SK-N-SH treated with all-trans-retinoic acid at 6 μM for 48 hours (cell line): Measurements from ENCODE around the gene METTL3.
A peak's percentile ranks its signal among the peaks of the same experiment; 100 is the strongest.

ENCODE experiments used
- ARNTL ChIP-seq: fragments of 450-650 bp; formaldehyde crosslinking; IDR thresholded peaks from 2 replicates; pipeline ENCODE4 v1.5.0; 2020; ENCODE audit warnings: low read depth, mild to moderate bottlenecking, moderate library complexity, borderline replicate concordance
- BACH2 ChIP-seq: fragments of 250-450 bp; sonication (Bioruptor Pico); IDR thresholded peaks from 2 replicates; pipeline ENCODE4 v1.9.0; 2021; ENCODE audit warnings: mild to moderate bottlenecking, borderline replicate concordance
- PPARA ChIP-seq: fragments of 250-450 bp; sonication (Bioruptor Pico); IDR thresholded peaks from 2 replicates; pipeline ENCODE4 v1.5.0; 2020; ENCODE audit warnings: mild to moderate bottlenecking, borderline replicate concordance
- ZFP3 ChIP-seq: fragments of 250-450 bp; sonication (Bioruptor Pico); IDR thresholded peaks from 2 replicates; pipeline ENCODE4 v1.5.0; 2020; ENCODE audit warnings: mild to moderate bottlenecking, moderate library complexity
- ZFP30 ChIP-seq: fragments of 450-650 bp; formaldehyde crosslinking; IDR thresholded peaks from 2 replicates; pipeline ENCODE4 v1.5.0; 2022; ENCODE audit warnings: mild to moderate bottlenecking, moderate library complexity
- ZNF70 ChIP-seq: fragments of 450-650 bp; formaldehyde crosslinking; IDR thresholded peaks from 2 replicates; pipeline ENCODE4 v1.5.0; 2020; ENCODE audit warnings: mild to moderate bottlenecking, moderate library complexity
- ZNF8 ChIP-seq: fragments of 450-650 bp; formaldehyde crosslinking; IDR thresholded peaks from 2 replicates; pipeline ENCODE4 v1.5.0; 2020; ENCODE audit warnings: mild to moderate bottlenecking, moderate library complexity
- TF ChIP-seq, protein P1 (sequence below): fragments of 250-450 bp; sonication (Bioruptor Pico); IDR thresholded peaks from 2 replicates; pipeline ENCODE4 v1.8.0; 2020; ENCODE audit warnings: mild to moderate bottlenecking, moderate library complexity, borderline replicate concordance
- TF ChIP-seq, protein P2 (sequence below): fragments of 250-450 bp; sonication (Bioruptor Pico); IDR thresholded peaks from 2 replicates; pipeline ENCODE4 v1.5.0; 2020; ENCODE audit warnings: mild to moderate bottlenecking, moderate library complexity

DNA sequence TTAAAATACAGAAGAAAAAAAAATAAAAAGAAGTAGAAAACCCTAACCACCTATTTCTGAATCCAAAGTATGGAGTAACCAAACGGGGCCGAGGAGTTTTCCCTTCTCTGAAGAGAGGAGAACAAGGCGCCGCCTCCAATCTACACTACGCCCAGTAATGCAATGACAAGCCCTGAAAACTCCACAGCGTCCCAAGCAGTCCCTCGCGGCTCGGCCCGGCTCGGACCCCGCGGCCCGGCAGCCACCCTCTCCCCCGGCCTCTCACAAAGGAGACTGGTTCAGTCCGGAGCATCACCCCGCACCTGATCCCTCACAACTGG lies 55.6 kb downstream of the METTL3 start:
- TF ChIP-seq BACH2 = no peak
- TF ChIP-seq ZNF8 (CRISPR knock-in tag) = no peak
- TF ChIP-seq, protein P1, sequence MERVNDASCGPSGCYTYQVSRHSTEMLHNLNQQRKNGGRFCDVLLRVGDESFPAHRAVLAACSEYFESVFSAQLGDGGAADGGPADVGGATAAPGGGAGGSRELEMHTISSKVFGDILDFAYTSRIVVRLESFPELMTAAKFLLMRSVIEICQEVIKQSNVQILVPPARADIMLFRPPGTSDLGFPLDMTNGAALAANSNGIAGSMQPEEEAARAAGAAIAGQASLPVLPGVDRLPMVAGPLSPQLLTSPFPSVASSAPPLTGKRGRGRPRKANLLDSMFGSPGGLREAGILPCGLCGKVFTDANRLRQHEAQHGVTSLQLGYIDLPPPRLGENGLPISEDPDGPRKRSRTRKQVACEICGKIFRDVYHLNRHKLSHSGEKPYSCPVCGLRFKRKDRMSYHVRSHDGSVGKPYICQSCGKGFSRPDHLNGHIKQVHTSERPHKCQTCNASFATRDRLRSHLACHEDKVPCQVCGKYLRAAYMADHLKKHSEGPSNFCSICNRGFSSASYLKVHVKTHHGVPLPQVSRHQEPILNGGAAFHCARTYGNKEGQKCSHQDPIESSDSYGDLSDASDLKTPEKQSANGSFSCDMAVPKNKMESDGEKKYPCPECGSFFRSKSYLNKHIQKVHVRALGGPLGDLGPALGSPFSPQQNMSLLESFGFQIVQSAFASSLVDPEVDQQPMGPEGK (CRISPR knock-in tag) = no peak
- no peak for TF ChIP-seq ZFP30 (CRISPR knock-in tag)
- TF ChIP-seq, protein P2, sequence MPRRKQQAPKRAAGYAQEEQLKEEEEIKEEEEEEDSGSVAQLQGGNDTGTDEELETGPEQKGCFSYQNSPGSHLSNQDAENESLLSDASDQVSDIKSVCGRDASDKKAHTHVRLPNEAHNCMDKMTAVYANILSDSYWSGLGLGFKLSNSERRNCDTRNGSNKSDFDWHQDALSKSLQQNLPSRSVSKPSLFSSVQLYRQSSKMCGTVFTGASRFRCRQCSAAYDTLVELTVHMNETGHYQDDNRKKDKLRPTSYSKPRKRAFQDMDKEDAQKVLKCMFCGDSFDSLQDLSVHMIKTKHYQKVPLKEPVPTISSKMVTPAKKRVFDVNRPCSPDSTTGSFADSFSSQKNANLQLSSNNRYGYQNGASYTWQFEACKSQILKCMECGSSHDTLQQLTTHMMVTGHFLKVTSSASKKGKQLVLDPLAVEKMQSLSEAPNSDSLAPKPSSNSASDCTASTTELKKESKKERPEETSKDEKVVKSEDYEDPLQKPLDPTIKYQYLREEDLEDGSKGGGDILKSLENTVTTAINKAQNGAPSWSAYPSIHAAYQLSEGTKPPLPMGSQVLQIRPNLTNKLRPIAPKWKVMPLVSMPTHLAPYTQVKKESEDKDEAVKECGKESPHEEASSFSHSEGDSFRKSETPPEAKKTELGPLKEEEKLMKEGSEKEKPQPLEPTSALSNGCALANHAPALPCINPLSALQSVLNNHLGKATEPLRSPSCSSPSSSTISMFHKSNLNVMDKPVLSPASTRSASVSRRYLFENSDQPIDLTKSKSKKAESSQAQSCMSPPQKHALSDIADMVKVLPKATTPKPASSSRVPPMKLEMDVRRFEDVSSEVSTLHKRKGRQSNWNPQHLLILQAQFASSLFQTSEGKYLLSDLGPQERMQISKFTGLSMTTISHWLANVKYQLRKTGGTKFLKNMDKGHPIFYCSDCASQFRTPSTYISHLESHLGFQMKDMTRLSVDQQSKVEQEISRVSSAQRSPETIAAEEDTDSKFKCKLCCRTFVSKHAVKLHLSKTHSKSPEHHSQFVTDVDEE (CRISPR knock-in tag) = no peak
- TF ChIP-seq ZNF70 = no peak
- no peak for TF ChIP-seq ARNTL
- 0 out of 2 replicates have a peak, but pooled peaks have one; percentile 11 for TF ChIP-seq ZFP3
- no peak for TF ChIP-seq PPARA (CRISPR knock-in tag)
